ENCODE results near the gene ADGRD2. TPM values are rescaled to one million over a fixed set of nuclear protein-coding genes. Genes with fewer than 3 reads are reported as not detected.

The ADGRD2 gene
- total RNA-seq, 1 donor from 2014 or later, result not detected

- H3K9me3 Mint-ChIP-seq (ENCODE audit: unreplicated experiment), result no peaks in the 10 kb centered on the region
- no peak overlapping the region for H3K4me3 Mint-ChIP-seq (ENCODE audit: unreplicated experiment)
- no peak for TF ChIP-seq CTCF (IDR thresholded peaks at IDR 0.05)
- H3K27me3 Mint-ChIP-seq (ENCODE audit: unreplicated experiment), result peaks cover 28% of the 10 kb centered on the region
- peaks cover 7% of the 10 kb centered on the region for H3K4me1 Mint-ChIP-seq (ENCODE audit: unreplicated experiment)
- DNase-seq (ENCODE audit: extremely low spot score, unreplicated experiment), result no peak
- H3K27ac Mint-ChIP-seq (ENCODE audit: unreplicated experiment), result no peak overlapping the region
- no peaks in the 10 kb centered on the region for H3K36me3 Mint-ChIP-seq (ENCODE audit: unreplicated experiment)
These were observed 3.0 kb upstream of the ADGRD2 start for GRCh38 chr9:124447297-124447661.

- no peak for DNase-seq (ENCODE audit: extremely low spot score, unreplicated experiment)
- Mint-ChIP-seq H3K4me3 (ENCODE audit: unreplicated experiment) (no peak overlapping the region), H3K4me1 (ENCODE audit: unreplicated experiment) (peaks cover 7% of the 10 kb centered on the region)
These were observed 2.2 kb upstream of the ADGRD2 start for GRCh38 chr9:124448019-124448418.

GRCh38 chr9:124449381-124450151 is 685 bp upstream of the ADGRD2 start:
- Mint-ChIP-seq H3K36me3 (ENCODE audit: unreplicated experiment) (no peaks in the 10 kb centered on the region), H3K27me3 (ENCODE audit: unreplicated experiment) (peaks cover 26% of the 10 kb centered on the region)
- no peak for DNase-seq (ENCODE audit: extremely low spot score, unreplicated experiment)

More at GRCh38 chr9:124448019-124448418, 2.2 kb upstream of the ADGRD2 start:
- Mint-ChIP-seq H3K27ac (ENCODE audit: unreplicated experiment) (no peak overlapping the region), H3K9me3 (ENCODE audit: unreplicated experiment) (no peaks in the 10 kb centered on the region), H3K27me3 (ENCODE audit: unreplicated experiment) (peaks cover 33% of the 10 kb centered on the region), H3K36me3 (ENCODE audit: unreplicated experiment) (no peaks in the 10 kb centered on the region)
- TF ChIP-seq CTCF (IDR thresholded peaks at IDR 0.05), result no peak

GRCh38 chr9:124450931-124451661 is 845 bp downstream of the ADGRD2 start:
- peak overlapping the region; percentile 66 for H3K4me3 Mint-ChIP-seq (ENCODE audit: unreplicated experiment)
- H3K36me3 Mint-ChIP-seq (ENCODE audit: unreplicated experiment), result no peaks in the 10 kb centered on the region
- peaks cover 26% of the 10 kb centered on the region for H3K27me3 Mint-ChIP-seq (ENCODE audit: unreplicated experiment)
- no peak for DNase-seq (ENCODE audit: extremely low spot score, unreplicated experiment)
- H3K4me1 Mint-ChIP-seq (ENCODE audit: unreplicated experiment), result peaks cover 7% of the 10 kb centered on the region
- H3K9me3 Mint-ChIP-seq (ENCODE audit: unreplicated experiment), result no peaks in the 10 kb centered on the region
- no peak overlapping the region for H3K27ac Mint-ChIP-seq (ENCODE audit: unreplicated experiment)
- TF ChIP-seq CTCF (IDR thresholded peaks at IDR 0.05), result no peak

More at GRCh38 chr9:124449381-124450151, 685 bp upstream of the ADGRD2 start:
- Mint-ChIP-seq H3K4me3 (ENCODE audit: unreplicated experiment) (no peak overlapping the region), H3K9me3 (ENCODE audit: unreplicated experiment) (no peaks in the 10 kb centered on the region), H3K27ac (ENCODE audit: unreplicated experiment) (no peak overlapping the region), H3K4me1 (ENCODE audit: unreplicated experiment) (peaks cover 7% of the 10 kb centered on the region)
- no peak for TF ChIP-seq CTCF (IDR thresholded peaks at IDR 0.05)

GRCh38 chr9:124452326-124452725 is 2.1 kb downstream of the ADGRD2 start:
- H3K9me3 Mint-ChIP-seq (ENCODE audit: unreplicated experiment), result no peaks in the 10 kb centered on the region

More at GRCh38 chr9:124452326-124452725, 2.1 kb downstream of the ADGRD2 start:
- Mint-ChIP-seq H3K27me3 (ENCODE audit: unreplicated experiment) (peaks cover 26% of the 10 kb centered on the region), H3K27ac (ENCODE audit: unreplicated experiment) (no peak overlapping the region), H3K4me1 (ENCODE audit: unreplicated experiment) (peaks cover 7% of the 10 kb centered on the region), H3K4me3 (ENCODE audit: unreplicated experiment) (no peak overlapping the region), H3K36me3 (ENCODE audit: unreplicated experiment) (no peaks in the 10 kb centered on the region)
- DNase-seq (ENCODE audit: extremely low spot score, unreplicated experiment), result no peak
- no peak for TF ChIP-seq CTCF (IDR thresholded peaks at IDR 0.05)

All from osteocyte (in vitro differentiated cells).